NCI-H460 (cell line): ENCODE results near the gene DNAJC19. TPM values are rescaled to one million over a fixed set of nuclear protein-coding genes. Genes with fewer than 3 reads are reported as not detected.
"Not testable (repeated sequence)": the region's sequence is repeated elsewhere in the genome, so short reads cannot be mapped to it uniquely, and the experiment has no call there.

ENCODE experiments used
- DNase-seq: peaks from one replicate; pipeline ENCODE4 v3.0.0-alpha.2; 2016; ENCODE audit warnings: low read depth; ENCODE audit errors: extremely low read depth
- polyA plus RNA-seq: library from polyadenylated mRNA; depleted of rRNA; stranded (reverse); fragments of >200 nt; gene quantifications from 2 replicates; pipeline ENCODE4 v1.2.3, GENCODE V29; 2014; cell fraction: nucleus; rRNA removed
- total RNA-seq: library from RNA; depleted of rRNA; stranded (reverse); fragments of >200 nt; shearing (Covaris generic); gene quantifications from 2 replicates; pipeline ENCODE4 v1.2.3, GENCODE V29; 2014; rRNA removed

Gene DNAJC19
- total RNA-seq = 39.7 and 39.9 TPM in 2 replicates
- 41.1 and 113 TPM in 2 replicates for polyA plus RNA-seq

DNA sequence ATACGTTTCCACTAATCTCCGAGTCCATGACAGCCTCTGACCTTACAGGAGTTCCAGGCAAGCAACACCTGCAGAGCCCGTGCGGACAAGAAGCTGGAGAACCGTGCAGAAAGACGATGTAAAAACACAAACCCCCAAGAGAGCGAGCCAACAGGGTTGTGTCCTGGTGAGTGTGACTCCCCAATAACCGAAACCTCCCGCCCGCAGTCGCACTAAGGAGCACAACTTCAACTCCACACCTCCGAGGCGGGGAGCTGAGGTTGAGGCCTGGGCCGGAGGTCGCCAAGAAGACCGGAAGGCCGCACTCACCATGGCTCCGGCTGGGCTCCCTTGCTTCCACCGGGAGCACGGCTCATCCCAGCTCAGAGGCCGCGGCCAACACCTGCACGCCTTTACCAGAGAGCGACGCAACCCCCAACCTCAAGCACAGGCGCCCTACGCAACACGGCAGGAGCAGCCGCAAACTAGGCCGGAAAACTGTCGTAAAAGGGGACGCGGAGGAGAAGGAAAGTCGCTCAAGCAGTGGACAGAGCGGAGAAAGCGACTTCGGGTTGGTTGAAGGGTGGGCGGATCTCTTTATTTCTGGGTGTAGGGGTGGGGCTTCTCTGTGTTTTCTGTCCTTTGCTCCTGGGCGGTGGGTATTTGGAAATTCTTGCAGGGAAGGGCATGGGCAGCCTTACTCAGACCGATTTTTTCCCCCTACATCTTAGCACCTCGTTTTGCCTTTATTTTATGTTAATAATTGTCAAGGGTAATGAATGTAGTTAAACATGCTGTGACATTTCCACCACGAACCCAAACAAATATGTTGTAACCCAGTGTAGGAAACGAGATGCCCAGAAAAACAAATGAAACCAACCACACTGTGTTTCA is at the start of gene DNAJC19:
DNAJC19 (minus strand) TSS at position 446 of the 873 bp plus-strand sequence; CDS start at position 312, 134 bp downstream.
- peak; percentile 91 for DNase-seq

DNA sequence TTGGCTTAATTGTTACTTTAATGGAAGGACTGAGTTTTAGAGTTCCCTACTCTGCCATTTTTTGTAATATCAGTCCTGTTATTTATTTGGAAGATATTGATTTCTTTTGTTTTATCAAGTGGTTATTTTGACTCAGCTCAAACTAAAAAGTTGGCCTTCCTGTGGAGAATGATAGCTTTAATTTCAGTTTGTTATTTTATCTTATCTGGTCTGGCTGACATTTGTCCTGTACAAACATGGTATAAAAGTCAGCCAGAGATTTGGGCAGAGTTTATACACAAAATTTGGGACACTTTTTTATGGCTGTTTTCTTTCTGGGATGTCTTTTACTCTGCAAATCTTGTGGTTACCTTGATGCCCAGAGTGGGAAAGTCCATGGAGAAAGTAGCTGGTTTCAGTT is 41.4 kb upstream of the DNAJC19 start:
- no peak for DNase-seq

DNA sequence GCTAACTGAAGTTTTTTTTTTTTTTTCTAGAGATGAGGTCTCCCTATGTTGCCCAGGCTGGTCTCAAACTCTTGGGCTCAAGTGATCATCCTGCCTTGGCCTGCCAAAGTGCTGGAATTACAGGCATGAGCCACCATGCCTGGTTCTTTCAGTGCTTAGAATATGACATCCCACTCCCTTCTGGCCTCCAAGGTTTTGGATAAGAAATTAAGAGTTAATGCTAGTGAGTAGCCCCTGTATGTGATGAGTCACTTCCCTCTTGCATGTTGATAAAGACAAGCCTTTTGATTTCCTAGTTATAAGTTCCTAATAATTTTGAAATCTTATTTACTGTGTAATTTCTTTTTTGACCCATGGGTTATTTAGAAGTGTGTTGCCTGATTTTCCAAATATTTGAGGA is 35.7 kb upstream of the DNAJC19 start:
- no peak for DNase-seq

DNA sequence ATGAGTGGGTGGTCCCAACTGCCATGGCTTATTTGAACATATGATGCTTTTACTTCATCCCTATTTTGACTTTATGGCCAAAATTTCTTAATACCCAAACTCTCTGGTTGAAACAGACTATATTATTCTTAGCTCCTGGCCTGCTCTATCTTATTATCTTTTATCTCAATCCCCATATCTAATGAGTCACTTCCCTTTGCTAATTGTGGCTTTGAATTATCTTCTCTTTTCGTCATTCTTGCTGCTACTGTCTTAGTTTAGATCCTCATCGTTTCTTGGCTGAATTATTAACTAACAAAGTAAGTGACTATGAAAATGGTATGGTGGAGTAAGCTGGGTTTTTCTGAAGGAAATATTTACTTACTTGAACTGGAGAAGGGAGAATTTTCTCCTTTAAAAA is 28.2 kb upstream of the DNAJC19 start:
- no peak for DNase-seq

DNA sequence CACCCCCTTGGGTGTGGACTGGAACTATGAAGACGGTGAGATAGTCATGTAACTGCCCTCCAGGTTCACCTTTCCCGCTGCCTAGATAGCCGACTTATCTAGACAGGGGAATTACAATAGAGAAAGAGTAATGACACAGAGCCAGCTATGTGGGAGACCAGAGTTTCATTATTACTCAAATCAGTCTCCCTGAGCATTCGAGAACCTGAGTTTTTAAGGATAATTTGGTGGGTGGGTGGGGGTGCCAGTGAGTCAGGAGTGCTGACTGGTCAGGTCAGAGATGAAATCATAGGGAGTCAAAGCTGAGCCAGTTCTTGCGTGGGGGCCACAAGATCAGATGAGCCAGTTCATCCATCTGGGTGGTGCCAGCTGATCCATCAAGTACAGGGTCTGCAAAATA is 19.7 kb upstream of the DNAJC19 start:
- no peak for DNase-seq

DNA sequence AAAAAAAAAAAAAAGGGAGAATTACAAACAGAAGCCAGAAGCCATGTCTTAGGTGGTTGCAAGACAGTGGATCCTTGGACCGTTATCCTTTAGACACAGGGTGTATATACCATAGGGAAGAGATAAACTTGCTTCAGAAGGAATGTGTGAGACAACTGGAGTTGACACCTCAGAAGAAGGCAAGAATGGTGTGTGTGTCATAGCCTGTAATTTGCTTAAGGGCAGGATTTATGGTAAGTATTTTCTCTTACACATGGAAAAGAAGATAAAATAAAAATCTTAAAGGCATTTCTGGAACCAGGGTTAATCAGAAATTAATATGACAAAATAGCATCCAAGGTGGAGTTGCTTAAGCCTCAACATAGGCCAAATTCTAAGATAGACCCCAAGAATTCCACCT is 19.3 kb upstream of the DNAJC19 start:
- DNase-seq = no peak

DNA sequence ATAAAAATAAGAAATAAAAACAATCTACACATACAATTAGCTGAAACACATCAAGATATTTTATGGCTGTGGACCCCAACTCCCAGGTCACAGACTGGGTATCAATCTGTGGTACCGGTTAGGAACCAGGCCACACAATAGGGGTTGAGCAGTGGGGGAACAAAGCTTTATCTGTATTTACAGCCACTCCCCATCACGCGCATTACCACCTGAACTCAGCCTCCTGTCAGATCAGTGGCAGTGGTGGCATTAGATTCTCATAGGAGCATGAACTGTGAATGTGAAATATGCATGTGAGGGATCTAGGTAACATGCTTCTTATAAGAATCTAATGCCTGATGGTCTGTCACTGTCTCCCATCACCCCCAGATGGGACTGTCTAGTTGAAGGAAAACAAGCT is 17.7 kb upstream of the DNAJC19 start:
- DNase-seq = no peak

DNA sequence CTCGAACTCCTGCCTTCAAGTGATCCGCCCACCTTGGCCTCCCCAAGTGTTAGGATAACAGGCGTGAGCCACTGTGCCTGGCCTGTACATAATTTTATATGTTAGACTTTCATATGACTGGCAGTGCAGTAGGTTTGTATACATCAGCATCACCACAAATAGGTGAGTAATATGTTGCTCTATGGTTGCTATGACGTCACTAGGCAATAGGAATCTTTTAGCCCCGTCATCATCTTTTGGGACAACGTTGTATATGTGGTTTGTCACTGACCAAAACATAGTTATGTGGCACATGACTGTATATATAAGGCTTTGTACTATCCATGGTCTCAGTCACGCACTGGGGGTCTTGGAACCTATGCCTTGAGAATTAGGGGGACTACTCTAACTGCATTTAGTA is 17.0 kb upstream of the DNAJC19 start:
- no peak for DNase-seq

DNA sequence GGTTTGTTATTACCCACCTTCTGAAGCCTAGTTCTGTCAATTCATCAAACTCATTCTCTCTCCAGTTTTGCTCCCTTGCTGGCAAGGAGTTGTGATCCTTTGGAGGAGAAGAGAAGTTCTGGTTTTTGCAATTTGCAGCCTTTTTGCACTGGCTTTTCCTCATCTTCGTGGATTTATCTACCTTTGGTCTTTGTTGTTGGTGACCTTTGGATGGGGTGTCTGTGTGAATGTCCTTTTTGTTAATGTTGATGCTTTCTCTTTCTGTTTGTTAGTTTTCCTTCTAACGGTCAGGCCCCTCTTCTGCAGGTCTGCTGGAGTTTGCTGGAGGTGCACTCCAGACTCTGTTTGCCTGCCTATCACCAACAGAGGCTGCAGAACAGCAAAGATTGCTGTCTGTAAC is 13.9 kb upstream of the DNAJC19 start:
- DNase-seq = not testable (repeated sequence)

DNA sequence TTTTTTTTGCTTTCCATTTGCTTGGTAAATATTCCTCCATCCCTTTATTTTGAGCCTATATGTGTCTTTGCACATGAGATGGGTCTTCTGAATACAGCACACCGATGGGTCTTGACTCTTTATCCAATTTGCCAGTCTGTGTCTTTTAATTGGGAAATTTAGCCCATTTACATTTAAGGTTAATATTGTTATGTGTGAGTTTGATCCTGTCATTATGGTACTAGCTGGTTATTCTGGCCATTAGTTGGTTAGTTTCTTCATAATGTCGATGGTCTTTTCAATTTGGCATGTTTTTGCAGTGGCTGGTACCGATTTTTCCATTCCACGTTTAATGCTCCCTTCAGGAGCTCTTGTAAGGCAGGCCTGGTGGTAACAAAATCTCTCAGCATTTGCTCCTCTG is 12.8 kb upstream of the DNAJC19 start:
- not testable (repeated sequence) for DNase-seq

DNA sequence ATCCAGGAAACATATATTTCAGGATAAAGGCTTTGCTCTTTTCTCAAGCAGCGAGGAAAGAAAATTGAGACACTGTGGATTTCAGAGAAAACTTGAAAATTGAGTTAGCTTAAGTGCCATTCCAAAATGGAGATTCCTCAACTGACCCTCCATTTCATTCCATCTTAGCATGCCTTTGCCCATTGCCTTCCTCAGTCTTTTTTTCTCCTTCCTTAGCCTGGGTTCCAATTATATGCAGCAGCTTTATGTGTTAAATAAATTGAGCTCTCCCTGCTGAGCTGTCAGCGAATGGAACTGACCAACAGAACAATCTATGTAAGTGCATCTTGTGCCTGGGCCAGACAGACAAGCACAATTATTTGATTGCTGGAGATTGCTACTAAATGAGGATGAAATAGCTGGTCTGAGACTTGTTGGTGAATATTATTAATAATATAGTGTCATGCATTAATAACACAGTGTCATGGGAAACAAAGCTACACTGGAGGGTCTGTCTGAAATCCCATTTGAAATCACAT is 6.9 kb upstream of the DNAJC19 start:
- DNase-seq = no peak

DNA sequence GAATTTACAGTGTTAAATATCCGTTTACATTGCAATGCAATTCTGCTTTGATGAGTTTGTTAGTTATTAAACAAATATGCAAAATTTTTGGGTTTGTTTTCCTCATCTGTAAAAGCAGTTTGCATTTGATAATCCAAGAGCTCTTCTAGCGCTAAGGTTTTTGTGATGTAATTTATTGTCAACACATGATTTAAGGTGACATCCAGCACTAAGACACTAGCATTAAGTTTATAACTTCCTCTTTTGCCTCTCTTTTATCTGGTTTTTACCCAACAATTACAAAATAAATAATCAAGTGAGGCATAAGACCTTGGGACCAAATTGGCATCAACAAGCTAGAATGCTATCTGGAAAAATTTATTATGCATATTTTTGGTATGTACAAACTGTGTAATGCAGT is 969 bp upstream of the DNAJC19 start:
- no peak for DNase-seq

DNA sequence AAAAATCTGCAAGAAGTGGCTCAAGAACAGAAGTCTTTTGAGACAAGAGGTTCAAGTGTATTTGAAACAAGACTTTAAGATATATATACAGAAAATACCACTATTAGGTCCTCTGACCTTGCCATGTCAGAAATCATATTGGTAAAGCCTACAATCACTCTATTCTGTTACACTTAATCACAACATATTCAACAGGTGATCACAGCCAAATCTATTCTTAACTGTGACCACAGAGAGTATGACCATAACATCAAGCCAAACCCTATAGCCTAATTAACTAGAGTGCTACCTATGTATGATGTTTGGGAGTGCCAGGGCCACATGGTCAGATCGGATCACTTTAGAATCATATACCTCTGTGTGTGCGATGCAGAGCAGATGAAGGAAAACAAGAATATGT is 2.2 kb downstream of the DNAJC19 start:
- DNase-seq = no peak

DNA sequence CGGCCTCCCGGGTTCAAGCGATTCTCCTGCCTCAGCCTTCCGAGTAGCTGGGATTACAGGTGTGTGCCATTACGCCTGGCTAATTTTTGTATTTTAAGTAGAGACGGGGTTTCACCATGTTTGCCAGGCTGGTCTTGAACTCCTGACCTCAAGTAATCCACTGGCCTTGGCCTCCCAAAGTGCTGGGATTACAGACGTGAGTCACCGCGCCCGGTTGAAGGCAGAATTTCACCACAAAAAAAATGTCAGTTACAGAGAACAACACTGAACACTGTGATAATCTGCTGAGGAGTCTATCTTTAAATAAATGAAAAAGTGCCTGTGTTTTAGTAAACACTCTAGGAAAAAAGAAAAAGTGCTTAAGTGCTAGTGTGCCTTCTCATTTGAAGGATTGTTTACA is 3.2 kb downstream of the DNAJC19 start:
- DNase-seq = not testable (repeated sequence)

DNA sequence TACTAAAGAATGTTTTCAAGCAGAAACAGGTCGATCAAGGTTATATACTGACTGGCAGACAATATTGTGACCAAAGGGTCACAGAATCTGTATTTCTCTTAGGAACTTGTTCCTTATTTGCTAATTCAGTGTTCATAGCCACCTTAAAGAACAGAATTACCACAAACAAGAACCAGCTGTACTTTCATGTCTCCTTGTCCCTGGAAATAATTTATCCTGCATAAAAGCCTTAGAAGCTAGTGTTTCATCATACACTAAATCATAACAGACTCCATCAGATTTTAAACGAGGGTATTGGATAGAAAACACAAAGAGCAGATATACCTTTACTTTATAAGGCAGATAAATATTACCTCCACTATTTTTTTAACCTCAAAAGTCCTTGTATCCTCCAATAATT is 6.4 kb downstream of the DNAJC19 start:
- DNase-seq = no peak

DNA sequence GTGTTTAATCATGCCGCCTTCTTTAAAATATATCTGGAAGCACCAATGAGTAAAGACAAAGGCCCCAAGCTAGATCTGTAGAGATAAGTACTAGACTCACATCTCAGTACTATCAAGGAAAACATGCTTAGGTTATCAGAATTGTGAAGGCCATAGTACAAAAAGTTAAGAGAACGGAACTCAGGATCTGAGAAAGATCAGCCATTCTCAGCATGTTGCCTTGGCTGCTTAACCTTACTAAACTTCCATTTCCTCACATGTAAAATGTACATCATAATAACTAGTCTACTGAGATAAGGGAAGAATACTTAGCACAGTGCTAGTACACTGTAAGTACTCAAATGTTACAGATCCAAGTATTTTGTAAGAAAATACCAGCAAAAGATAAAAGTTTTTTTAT is 7.6 kb downstream of the DNAJC19 start:
- no peak for DNase-seq

DNA sequence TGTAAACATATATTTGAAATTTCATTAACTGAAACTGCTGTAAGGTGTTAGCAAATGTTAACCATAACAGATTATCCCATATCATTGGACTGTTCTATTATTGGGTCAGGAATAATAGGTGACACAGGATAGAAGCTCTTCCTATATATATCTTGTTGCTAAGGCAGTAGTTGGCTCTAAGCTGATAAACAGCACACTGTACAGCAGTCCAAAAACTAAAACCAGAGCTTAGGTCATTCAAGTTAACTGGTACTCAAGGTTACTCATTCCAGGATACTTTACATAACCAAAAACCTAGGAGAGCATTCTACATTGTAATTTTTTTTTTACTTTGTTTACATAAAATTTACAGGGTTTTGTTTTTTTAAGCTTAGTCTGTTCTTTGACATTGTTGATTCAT is 8.9 kb downstream of the DNAJC19 start:
- no peak for DNase-seq

DNA sequence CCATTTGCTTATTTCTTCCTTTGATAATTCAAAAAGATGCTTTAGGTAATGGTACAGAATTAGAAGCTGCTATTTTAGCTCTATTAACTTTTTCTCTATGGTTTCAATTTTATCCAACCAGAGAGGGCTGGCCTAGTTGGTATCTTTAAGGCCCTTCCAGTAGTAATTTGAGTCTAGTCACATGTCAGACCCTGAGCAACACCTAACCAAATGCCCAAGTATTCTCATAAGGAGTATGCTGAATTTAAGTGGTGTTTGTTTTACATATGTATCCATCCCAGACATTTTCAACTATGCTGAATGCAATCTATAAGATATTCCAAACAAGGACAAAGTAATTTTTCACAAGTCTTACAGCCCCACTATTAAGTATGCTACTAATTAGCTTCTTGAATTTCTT is 9.6 kb downstream of the DNAJC19 start:
- DNase-seq = no peak

DNA sequence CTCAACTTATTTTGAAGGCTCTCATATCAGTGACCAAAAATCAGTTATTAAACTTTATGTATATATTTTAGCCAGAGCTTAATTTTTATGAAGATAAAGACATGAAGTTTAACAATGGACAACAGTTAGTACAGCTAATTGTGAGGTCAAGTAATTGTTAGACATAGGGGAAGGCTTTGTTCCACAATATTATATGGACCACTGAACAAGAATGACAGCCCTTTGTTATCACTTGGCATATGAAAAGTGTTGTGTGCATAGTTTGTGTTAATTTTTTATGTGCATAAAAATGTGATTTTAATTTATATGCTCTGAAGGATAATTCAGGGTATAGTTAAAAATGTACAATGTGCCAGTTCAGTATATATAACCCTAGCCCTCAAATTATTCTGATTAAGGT is 12.0 kb downstream of the DNAJC19 start:
- no peak for DNase-seq

DNA sequence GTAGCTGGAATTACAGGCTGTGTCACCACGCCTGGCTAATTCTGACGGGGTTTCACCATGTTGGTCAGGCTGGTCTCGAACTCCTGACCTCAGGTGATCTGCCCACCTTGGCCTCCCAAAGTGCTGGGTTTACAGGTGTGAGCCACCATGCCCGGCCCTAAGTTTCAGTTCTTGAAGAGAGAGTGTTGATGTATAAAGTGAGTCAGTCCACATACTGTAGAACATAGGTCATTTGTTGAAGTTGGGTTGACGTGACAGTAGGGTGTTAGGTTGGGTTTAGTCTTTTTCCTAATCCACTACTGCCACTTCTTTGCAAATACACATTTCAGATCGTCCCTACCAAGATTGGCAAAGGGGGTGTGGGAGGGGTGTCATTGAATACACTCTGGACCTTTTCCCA is 15.2 kb downstream of the DNAJC19 start:
- DNase-seq = no peak

DNA sequence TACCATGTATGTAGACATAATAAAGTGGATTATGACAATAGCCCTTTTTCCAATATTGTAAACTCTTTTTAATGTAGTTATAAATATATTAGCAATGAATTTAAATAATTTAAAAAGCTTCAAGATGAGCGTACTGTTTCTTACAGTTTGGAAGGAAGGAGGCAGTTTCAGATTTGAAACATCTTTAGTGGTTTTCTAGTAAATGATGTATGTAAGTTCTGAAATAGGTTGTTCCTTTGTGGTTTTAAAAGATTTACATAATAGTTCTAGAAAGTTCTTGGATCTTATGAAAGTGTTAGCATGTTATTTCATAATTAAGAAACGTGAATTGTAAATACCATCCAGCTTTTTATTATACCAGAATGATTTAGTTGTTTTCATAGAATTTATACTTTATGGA is 16.0 kb downstream of the DNAJC19 start:
- DNase-seq = no peak

DNA sequence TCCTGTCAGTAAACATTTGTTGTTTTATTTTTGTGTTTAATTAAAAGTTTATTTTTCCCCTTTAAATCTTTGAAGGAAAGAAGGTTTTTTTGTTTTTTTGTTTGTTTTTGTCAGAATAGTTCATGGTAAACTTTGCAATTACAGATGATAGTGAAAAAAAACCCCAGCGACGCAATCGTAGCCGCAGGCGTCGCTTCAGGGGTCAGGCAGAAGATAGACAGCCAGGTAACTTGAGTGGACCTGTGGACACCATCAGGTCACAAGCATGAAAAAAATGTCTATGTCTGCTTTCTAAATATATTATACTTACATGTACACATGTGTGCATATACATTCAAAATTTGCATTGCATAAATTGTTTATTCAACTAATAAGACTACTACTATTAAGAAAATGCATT is 18.6 kb downstream of the DNAJC19 start:
- DNase-seq = no peak
